Left hindlimb (tissue), 1 donor: ENCODE measurements around the gene PTGER1.
"Not testable (repeated sequence)": the region's sequence is repeated elsewhere in the genome, so short reads cannot be mapped to it uniquely, and the experiment has no call there.

Source experiments
- DNase-seq: peaks from one replicate; pipeline ENCODE4 v3.0.0-alpha.2; 2018

Gene PTGER1

GRCh38 chr19:14475251-14476073 lies at the start of gene PTGER1:
PTGER1 (minus strand) TSS chr19:14475354; CDS start chr19:14474320, 1,034 bp downstream.
- peak; percentile 36 for DNase-seq

- no peak for DNase-seq
These were observed 45.4 kb upstream of the PTGER1 start for GRCh38 chr19:14520543-14520942.

- DNase-seq: no peak
These were observed 44.8 kb upstream of the PTGER1 start for GRCh38 chr19:14519860-14520407.

- DNase-seq: no peak
These were observed 44.2 kb upstream of the PTGER1 start for GRCh38 chr19:14519245-14519859.

- peak; percentile 98 for DNase-seq
These were observed 42.8 kb upstream of the PTGER1 start, which contains the start of gene DNAJB1 for GRCh38 chr19:14517840-14518505. DNAJB1 (minus strand) TSS chr19:14518397; CDS start chr19:14518349, 48 bp downstream.

- DNase-seq: no peak
These were observed 42.3 kb upstream of the PTGER1 start for GRCh38 chr19:14517446-14517839.

- DNase-seq: no peak
These were observed 41.7 kb upstream of the PTGER1 start for GRCh38 chr19:14516746-14517438.

GRCh38 chr19:14516048-14516534 lies 40.9 kb upstream of the PTGER1 start:
- no peak for DNase-seq

GRCh38 chr19:14515501-14516047 lies 40.4 kb upstream of the PTGER1 start:
- no peak for DNase-seq

- DNase-seq: no peak
These were observed 39.2 kb upstream of the PTGER1 start for GRCh38 chr19:14514215-14514863.

- no peak for DNase-seq
These were observed 37.3 kb upstream of the PTGER1 start for GRCh38 chr19:14512406-14512961.

GRCh38 chr19:14511229-14511593 lies 36.1 kb upstream of the PTGER1 start:
- no peak for DNase-seq

GRCh38 chr19:14510311-14511228 lies 35.4 kb upstream of the PTGER1 start:
- DNase-seq: no peak

- DNase-seq: no peak
These were observed 32.8 kb upstream of the PTGER1 start for GRCh38 chr19:14507704-14508542.

- no peak for DNase-seq
These were observed 30.5 kb upstream of the PTGER1 start for GRCh38 chr19:14505488-14506239.

- not testable (repeated sequence) for DNase-seq
These were observed 29.4 kb upstream of the PTGER1 start for GRCh38 chr19:14504575-14504974.

GRCh38 chr19:14503285-14503684 lies 28.1 kb upstream of the PTGER1 start:
- DNase-seq: no peak

GRCh38 chr19:14502334-14503092 lies 27.4 kb upstream of the PTGER1 start:
- no peak for DNase-seq
